Activated naive CD4-positive, alpha-beta T cell treated with anti-CD3 and anti-CD28 coated beads, Interleukin-2, amount 10 ng/mL, durations not matched to agents 5 hours and 36 hours (primary cell): ENCODE measurements around the gene WDR89. TPM values are rescaled to one million over a fixed set of nuclear protein-coding genes. Genes with fewer than 3 reads are reported as not detected.

Source experiments
- total RNA-seq, 2 experiments: library from RNA; stranded (reverse); gene quantifications; one replicate each; pipeline ENCODE4 v1.2.3, GENCODE V29; 2021

Gene WDR89, protein sequence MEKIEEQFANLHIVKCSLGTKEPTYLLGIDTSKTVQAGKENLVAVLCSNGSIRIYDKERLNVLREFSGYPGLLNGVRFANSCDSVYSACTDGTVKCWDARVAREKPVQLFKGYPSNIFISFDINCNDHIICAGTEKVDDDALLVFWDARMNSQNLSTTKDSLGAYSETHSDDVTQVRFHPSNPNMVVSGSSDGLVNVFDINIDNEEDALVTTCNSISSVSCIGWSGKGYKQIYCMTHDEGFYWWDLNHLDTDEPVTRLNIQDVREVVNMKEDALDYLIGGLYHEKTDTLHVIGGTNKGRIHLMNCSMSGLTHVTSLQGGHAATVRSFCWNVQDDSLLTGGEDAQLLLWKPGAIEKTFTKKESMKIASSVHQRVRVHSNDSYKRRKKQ
- 10 to 100 TPM; 21.3 to 21.9 TPM for total RNA-seq

GRCh38 chr14:63641473-63642228 is at the start of gene WDR89:
TSS of gene WDR89 (minus strand) at chr14:63641871. CDS start at chr14:63599942, 41,929 bp downstream.

Other genes with a start within 250 kb of the WDR89 start
- 10 to 100 TPM; 38.9 to 42.9 TPM for gene PPP2R5E, start 98.5 kb downstream of the WDR89 start, total RNA-seq
- 10 to 100 TPM; 17.3 to 17.6 TPM for gene SGPP1, start 86.2 kb upstream of the WDR89 start, total RNA-seq
- gene SYNE2, start 211.1 kb upstream of the WDR89 start, total RNA-seq, result 100 to 1,000 TPM; 175 to 183 TPM